ENCODE measurements around the gene SLC9A7.

The SLC9A7 gene

DNA sequence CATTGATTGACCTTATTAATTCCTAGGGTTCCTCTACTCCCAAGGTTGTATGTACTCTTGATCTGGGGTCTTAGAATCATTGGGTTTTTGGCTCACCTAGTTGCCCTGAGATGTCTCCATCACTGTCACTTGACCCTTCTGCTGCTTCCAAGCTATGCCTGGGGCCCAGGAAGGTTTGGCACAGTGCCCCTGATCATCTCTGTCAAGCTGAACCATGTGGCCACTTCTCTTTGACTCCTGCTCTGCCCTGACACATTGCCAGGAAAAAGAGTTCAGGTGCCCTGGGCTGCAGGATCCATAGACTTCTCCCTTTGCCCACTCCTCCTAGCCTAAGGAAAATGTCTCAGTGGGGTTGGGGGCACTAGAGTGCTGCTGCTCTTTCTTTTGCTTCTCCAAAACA is 189.3 kb downstream of the SLC9A7 start:
- DNase-seq: no peak

DNA sequence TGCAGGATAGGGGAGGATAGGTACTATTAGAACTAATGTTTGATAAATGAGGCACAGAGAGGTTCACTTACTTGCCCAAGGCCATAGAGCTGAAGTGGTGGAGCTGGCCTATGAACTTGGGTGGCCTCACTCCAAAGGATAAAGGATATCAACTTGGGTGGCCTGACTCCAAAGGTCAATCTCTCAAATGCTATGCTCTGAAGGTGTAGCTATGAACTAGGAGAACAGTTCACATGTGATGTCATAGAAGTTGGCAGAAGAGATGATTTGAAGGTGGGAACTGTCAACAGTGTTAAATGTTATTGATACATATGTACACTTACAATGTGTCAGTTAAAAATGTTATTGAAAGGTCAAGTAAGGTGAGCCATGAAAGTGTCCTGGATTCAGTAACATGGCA is 191.5 kb downstream of the SLC9A7 start:
- no peak for DNase-seq

DNA sequence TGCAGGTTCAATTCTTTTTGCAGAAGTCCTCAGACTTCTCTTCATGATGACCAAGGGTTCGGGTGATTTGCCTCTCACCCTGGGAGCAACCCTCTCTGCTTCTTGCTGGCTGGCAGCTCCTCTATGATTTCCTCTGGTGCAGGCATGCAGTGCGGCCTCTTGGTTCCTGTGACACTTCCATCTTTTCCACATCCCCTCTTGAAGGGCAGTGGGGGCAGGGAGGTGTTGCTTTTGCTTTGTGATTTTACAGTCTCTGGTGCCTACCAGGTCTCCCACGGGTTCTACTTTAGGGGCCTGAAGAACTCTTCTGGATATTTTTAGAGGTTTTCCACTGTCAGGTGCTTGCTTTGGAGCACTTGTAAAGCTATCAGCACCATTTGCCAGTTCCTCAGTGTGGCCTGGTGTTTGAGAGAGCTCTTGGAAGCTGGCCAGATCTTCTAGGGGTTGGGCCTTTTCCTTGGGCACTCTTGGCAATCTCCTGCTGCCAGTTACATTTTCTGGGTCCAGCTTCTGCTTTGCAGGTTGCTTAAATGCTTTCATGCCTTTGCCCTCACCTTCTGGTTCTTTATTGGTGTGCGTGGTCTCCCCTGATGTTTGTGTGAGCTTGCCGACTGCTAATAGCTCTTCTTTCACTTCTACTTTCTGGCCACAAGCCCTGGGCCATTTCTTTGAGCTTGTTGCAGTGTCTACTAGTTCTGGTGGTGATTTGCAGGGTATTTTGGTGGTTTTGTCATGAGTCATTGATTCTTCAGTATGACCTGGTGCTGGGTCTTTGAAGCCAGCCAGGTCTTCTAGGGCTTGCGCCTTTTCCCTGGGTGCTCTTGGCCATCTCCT is 196.9 kb downstream of the SLC9A7 start:
- DNase-seq: no peak

DNA sequence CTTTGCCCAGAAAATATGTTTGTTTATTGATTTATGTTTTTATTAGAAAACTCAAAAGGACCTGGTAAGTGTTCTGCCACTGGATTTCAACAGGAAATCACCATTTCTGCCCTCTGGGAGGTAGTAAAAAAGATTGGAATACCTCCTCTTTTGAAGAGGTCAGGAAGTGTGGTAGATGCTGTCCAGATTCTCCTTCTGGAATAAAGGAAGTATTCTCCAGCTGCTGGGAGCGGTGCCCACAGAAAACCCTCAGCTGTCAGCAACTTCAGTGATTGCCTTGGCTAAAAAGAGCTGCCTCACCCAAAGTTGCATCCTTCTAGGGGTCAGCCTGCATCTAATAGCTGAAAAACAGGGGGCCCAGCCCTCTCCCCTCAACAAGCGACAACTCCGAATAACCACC is 199.9 kb downstream of the SLC9A7 start:
- DNase-seq: no peak

DNA sequence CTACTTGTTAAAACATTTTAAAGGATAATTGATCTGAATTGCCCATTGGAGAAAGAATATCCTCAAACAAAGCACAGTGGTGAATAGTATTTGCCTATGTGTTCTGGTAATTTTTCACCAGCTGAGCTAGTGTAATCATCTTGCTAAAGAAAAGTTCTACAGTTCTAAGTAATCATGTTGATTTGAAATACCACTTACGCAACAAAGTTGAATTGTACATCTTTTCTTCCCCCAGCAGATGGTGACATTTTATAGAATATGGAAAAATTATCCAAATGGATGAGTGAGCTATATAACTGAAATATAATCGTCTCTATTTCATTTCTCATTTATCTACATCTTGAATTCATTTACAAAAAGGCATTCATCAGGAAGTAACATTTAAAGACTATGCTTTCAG is 204.0 kb downstream of the SLC9A7 start:
- no peak for DNase-seq

DNA sequence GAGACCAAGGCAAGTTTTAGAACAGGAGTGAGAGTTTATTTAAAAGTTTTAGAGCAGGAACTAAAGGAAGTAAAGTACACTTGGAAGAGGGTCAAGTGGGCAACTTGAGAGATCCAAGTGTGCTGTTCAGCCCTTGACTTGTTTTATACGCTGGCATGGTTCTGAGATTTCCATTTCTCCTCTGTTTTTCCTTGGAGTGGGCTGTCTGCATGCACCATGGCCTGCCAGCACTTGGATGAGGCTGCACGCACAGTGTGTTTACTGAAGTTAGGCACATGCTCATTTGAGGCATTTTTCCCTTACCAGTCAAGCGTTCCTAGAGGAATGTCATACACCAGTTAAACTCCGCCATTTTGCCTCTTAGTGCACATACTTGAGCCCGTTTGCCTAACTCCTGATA is 205.0 kb downstream of the SLC9A7 start:
- no peak for DNase-seq

DNA sequence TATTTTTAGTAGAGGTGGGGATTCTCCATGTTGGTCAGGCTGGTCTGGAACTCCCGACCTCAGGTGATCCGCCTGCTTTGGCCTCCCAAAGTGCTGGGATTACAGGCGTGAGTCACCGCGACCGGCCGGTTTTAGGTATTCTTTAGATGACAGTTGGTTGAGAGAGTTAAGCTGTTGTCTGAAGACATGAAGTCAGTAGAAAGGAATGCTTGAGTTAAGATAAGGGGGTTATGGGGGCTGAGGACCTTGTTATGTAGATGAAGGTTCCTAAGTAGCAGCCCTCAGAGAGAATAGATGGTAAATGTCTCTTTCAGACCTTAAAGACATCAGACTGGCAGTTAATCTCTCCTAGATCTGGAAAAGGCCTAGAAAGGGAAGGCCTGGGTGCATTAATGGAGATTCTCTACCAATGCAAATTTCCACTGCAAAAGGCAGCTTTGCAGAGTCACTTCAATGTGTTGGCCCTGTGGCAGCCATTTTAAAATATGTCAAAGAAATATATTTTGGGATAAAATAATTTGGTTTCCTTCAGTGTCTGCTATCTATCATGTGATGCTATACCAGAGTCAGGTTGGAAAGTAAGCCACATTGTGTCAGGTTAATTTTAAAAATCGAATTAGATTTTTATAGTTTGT is 207.3 kb downstream of the SLC9A7 start:
- DNase-seq: no peak

DNA sequence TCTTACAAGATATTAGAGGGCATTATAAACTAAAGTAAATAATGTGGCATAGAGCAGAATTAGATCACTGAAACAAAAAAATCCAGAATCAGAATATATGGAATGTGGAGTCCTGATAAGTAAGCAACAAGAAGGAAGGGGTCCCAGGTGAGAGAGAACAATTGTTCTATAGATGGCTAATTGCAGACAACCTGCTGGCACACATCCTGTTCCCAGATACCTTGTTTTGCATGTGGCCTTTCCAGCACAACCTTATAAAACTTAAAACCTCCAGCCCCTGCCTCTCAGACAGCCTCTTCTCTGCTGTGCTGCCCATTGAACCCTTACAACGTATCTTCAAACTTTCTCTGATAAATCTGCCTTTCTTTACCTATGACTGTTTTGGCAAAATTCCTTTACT is 209.0 kb downstream of the SLC9A7 start:
- DNase-seq: no peak
